Astrocyte (in vitro differentiated cells and primary cell): ENCODE measurements around the gene ELK4.

Source experiments
- EZH2 ChIP-seq: IDR thresholded peaks from 2 replicates; pipeline ENCODE4 v1.6.1; 2012; ENCODE audit warnings: mild to moderate bottlenecking, low read length, inconsistent platforms; ENCODE audit not compliant: insufficient read depth
- TF ChIP-seq, protein P1 (sequence below): IDR thresholded peaks from 2 replicates; pipeline ENCODE4 v1.5.1; 2011; ENCODE audit warnings: low read depth, mild to moderate bottlenecking, inconsistent platforms, low read length, moderate library complexity; ENCODE audit not compliant: insufficient read depth

DNA sequence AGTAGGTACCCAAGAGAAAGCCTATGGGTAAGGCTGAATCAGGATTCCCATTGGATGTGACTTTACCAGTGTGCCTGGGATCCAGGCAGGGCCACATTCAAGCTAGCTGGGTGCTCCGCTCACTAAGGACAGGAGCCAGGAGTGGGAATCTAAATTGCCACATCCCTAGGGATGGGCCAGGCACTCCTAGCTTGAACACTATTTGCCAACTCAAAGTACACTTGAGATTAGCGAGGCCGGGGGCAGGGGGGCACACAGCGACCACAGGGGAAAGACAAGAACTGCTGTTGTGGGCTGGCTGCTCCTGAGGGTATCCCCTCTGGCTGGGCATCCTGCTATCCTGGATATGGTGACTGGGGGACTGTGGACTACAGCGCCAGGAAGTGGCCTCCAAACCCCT lies 44.2 kb upstream of the ELK4 start:
- TF ChIP-seq, protein P1, sequence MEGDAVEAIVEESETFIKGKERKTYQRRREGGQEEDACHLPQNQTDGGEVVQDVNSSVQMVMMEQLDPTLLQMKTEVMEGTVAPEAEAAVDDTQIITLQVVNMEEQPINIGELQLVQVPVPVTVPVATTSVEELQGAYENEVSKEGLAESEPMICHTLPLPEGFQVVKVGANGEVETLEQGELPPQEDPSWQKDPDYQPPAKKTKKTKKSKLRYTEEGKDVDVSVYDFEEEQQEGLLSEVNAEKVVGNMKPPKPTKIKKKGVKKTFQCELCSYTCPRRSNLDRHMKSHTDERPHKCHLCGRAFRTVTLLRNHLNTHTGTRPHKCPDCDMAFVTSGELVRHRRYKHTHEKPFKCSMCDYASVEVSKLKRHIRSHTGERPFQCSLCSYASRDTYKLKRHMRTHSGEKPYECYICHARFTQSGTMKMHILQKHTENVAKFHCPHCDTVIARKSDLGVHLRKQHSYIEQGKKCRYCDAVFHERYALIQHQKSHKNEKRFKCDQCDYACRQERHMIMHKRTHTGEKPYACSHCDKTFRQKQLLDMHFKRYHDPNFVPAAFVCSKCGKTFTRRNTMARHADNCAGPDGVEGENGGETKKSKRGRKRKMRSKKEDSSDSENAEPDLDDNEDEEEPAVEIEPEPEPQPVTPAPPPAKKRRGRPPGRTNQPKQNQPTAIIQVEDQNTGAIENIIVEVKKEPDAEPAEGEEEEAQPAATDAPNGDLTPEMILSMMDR = no peak
- TF ChIP-seq EZH2 = no peak
